ENCODE measurements around the gene DMRT1.

DMRT1 gene

DNA sequence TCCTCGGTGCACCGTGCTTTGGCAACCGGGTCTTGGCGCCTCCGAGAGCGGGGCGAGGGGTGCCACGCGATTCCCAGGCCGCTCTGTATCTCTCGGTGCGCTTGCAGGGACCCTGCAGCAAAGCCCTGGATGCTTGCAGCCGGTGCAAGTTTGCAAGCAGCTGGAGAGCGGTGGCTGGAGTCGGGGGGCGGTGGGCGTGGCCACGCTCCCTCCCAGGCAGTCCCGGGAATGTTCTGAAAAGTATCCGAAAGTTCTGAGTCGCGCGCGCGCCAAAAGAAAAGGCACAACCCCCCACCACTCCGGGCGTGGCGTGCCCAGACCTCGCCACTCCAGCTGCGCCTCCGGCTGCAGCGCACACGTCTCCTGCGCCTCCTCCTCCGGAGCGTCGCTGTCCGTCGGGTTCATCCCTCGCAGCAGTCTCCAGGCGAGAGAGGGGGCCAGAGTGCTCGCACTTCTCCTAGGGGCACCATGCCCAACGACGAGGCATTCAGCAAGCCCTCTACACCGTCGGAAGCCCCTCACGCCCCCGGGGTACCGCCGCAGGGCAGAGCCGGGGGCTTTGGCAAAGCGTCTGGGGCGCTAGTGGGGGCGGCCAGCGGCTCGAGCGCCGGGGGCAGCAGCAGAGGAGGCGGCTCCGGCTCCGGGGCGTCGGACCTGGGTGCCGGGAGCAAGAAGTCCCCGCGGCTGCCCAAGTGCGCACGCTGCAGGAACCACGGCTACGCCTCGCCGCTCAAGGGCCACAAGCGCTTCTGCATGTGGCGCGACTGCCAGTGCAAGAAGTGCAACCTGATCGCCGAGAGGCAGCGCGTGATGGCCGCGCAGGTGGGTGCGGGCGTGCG lies at the start of gene DMRT1:
Gene DMRT1, plus strand, starts transcription at position 327 of the 839 bp plus-strand sequence. Its CDS starts 142 bp downstream, at position 469.
- no peak for DNase-seq

DNA sequence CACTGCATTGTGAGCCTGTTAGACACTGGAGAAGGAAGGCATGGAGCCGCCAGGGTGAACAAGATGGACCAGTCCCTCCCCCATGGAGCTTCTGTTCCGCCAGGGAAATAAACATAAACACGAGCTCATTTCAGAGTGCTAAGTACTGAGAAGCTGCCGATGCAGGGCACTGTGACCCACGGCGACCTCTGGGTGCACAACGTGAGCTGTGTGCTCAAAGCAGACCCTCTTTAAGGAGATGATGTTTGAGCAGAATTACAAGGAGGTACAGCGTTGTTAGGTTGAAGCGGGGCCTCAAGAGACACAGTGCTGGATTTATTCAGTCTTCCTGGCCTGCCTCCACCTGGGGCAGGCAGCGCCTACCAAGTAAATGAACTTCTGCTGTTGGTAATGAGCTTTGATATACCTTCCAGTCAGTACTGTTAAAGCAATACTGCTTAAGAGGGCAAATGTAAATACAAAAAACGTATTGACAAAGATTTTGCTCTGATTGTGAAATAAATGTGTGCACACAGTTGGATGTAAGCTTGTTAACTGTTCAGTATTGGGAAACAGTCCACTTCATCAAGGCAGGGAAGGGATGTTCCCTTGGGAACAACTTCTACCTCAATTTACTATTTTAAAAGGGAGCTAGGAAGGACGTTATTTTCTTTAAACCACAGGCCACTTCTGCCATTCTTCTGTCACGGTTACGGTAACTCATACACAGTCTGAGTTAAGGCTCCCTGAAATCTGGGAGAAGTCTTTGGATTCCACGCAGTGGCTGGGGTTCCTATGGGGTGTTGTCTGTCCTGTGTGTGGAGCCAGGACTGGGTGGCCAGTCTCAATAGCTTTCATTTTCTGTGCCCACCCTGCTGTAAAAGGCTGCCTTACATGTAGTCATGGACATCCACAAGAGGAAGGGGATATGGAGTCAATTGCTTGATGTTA lies 48.9 kb upstream of the DMRT1 start:
- DNase-seq = no peak

DNA sequence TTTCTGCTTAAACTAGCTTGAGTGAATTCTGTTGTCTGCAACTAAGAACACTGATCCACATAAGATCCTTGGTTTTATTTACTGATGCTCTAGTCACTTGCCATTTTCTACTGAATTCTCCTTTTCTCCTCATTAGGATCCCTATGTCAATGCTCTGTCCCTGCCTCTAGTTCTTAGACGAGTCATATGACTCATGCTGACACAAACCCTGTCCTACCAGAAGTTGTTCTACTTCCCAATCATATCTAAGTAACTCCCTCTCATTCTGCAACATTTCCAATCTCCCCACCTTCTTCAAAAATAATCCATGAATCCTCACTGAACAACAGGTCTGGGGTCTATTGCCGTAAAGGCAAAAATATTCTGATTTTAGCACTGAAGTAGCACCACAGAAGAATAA lies 47.1 kb upstream of the DMRT1 start:
- no peak for DNase-seq

DNA sequence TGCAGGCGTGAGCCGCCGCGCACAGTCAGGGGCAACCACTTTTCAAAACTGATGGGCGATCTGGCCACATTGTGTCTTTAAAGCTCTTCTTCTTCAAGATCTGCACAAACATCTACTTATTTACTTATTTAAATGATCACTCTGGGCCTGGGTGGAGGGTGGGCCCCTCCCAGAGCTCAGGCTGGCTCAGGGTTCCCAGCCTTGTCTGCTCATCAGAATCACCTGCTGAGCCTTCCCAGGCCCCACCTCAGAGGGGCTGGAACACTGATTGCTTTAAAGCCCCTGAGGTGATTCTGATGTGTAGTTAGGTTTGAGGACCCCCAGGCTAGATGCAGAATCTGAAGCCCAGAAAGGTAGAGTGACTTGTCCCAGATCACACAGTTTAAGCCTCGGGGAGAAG lies 45.6 kb upstream of the DMRT1 start:
- DNase-seq = no peak

DNA sequence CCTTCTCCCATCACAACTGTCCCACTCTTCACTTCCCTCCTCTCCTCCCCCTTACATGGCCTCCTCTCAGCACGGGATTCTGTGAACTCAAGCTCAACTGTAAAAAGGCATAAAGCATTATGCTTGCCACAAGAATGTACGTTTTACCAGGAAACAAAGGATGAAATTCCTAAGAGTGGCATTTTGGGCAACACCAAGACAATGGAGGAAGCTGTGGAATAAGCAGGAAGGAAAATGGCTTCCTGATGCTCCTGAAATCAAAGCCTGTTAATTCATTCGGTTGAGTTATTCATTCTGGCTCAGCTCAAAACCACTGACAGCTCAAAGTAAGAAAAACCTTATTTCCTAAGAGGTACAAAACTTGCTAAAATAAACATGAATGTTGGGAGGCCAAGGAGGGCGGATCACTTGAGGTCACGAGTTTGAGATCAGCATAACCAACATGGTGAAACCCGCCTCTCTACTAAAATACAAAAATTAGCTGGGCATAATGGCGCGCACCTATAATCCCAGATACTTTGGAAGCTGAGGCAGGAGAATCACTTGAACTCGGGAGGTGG lies 40.8 kb upstream of the DMRT1 start:
- peak; percentile 61 for DNase-seq

DNA sequence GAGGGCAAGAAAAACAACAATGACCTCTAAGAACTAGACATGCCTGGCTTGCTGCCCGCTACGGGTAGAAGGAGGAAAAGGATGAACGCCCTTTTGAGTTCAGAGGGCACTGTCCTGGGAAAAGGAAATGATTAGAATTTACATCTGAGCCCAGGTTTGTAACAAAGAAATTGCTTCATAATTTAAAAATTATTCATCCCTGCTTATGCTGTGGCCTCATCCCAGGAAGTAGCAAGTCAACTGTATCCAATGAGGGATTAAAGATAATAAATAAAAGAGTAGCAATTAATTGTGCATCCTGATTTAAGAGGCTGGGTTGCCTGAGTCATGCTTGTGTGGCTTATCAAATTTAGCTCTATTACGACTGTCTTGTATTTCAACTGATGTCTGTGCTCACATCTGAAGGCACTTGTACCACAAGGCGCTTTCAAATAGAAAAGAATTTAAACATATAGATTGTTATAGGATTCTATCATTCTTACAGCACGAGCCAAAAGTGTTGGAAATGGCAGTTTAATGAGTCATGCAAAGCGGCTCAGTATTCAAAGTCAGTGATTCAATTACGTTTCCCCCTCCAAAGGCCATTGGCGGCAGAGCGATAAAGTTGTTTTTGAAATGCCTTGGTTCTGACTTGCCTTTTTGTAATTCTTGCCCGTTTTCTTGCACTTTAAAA lies 40.0 kb upstream of the DMRT1 start:
- no peak for DNase-seq

DNA sequence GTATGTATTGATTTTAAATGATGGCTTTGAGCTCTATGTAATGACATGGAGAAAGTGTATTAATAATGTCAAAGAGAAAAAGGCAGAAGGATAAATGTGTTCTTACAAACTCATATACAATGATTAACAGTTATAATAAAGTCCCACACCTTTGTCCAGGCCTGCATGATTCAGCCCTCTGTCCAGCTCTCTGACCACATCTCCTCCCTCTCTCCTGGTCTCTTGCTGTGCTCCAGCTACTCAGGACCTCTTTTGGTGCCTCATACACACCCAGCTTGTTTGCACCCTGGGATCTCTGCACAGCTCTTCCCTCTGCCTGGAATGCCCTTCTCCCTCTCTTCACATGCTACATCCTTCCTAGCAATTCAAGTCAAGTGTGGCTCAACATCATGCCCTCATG lies 37.5 kb upstream of the DMRT1 start:
- DNase-seq = no peak

DNA sequence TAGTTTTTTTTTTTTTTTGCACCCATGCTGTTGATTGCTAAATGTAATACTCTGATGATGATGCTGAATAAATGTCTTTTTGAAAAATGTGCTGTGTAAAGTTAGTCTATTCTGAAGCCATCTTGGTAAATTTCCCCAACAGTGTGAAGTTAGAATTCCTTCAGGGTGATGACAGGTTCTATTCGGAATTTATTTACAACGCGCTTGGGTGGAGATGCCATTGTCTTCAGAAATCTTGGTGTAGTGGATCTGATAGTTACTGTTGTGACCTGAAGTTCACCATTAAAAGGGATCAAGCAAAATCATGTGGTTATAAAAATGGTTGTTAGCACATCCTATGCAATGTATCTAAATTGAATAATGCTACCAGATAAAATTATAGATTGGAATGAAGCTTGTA lies 36.3 kb upstream of the DMRT1 start:
- no peak for DNase-seq

DNA sequence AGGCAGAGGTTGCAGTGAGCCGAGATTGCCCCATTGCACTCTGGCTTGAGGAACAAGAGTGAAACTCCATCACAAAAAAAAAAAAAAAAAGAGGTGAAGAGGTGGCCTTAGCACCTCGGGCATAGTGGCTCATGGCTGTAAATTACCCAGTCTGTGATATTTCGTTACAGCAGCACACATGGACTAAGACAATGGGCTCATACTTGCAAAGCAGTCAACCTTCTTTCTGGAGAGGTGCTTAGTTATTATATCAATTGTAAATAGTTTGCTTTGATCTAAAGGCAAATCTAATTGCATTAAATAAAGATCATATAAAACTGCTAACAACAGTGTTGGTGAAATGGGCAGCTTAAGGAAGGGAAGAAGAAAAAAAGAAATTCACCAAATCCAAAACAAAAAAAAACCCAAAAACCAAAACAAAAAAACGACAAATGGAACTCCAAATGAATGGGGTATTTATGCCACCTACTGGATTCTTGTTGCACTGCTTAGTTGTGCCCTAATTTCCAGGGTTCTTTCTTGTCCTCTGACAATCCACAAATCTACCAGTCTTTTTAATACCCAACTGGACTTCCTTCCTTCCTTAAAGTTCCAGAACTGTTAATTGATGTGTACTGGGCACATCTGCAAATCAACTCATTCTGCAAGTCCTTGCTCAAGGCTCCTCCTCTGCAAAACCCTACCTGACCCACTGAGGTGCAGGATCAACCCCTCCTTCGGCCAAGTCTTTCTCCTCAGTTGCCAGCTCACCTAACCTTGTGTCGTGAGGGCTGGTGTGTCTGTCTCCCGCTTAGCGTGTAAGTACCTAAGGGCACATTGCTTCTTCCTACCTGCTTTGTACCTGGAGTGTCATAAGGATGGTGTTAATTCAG lies 35.0 kb upstream of the DMRT1 start:
- DNase-seq = peak; percentile 39

DNA sequence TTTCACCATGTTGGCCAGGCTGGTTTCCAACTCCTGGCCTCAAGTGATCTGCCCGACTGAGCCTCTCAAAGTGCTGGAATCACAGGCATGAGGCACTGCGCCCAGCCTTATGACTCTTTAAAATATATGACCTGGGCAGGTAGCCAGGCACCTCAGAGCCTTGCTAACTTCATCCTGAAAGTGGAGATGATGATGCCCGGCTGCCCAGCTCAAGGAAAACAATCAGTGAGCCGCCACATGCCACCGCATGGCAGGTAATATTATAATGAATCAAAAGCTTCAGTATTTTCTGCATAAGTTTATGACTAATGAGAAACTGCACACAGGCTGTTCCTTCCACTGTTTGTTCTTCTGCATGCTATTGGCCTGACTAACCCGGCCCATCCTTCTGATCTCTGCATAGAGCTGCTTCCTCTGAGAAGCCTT lies 30.4 kb upstream of the DMRT1 start:
- DNase-seq = no peak

DNA sequence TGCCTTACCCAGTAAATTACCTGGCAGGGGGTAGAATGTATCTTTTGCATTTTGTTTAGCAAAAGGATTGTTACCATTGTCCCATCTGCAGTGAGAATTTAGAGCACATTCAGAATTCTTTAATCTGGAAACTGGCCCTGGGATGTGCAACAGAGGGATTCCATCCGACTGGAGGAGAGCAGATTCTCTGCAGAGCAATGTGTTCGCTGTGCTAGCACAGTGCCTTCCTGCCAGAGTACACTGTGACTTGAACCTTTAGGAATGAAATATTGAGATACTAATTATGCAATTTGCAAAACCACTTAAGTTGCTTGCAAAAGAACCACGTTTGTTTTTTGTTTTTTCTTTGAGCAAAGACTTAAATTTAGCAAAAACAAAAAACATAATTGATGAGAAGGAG lies 22.5 kb upstream of the DMRT1 start:
- DNase-seq = no peak

DNA sequence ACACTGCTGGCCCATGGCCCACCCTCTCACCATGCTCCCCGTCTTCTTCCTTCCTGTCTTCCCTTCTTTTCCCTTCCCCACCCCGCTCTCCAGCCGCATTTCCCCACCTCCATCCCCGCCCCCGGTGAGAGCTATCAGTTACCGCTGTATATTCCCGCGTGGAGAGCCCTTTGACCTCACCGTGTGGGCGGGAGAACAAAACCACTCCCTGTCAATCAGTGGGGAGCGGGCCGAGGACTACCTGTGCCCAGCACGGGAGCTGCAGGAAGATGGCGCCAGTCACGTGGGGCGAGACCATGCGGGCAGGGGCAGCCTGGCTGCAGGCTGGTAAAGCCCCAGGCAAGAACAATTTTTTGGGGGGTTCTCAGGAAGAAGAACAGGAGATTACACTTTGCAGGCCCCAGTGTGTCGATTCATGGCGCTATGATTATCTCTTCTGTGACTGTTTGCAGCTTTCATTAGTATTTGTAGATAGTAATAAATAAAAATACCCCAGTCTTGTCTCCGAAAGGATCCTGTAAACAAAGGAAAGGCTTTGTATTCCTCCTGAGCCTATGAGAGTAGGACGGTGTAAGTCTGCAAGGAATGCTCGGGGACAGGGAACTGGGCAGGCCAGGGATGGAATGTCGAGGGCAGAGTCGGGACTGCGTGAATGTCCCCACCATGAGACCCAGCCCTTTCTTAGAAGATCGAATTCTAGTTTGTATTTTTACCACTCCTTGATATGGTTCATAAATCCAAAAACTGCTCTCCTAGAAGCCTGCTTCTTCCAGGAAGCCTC lies 14.8 kb upstream of the DMRT1 start:
- DNase-seq = no peak

DNA sequence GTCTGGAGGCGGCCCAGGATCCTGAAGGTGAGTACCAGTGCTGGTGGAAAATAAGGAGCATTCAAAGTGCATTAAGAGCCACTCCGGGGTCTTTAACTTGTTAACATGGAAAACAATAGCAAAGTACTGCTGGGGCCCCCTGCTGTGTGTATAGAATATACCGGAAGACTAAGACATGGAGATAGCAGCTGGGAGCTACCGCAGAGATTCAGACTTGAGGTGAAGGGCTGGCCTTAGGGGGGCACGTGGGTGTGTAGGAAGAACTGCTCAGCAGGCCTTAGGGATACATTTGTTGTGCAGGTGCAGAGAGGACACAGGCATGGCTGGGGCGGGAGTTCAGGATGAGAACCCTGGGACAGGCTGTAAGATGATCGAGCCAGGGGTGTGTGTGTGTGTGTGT lies 1.2 kb upstream of the DMRT1 start:
- no peak for DNase-seq

DNA sequence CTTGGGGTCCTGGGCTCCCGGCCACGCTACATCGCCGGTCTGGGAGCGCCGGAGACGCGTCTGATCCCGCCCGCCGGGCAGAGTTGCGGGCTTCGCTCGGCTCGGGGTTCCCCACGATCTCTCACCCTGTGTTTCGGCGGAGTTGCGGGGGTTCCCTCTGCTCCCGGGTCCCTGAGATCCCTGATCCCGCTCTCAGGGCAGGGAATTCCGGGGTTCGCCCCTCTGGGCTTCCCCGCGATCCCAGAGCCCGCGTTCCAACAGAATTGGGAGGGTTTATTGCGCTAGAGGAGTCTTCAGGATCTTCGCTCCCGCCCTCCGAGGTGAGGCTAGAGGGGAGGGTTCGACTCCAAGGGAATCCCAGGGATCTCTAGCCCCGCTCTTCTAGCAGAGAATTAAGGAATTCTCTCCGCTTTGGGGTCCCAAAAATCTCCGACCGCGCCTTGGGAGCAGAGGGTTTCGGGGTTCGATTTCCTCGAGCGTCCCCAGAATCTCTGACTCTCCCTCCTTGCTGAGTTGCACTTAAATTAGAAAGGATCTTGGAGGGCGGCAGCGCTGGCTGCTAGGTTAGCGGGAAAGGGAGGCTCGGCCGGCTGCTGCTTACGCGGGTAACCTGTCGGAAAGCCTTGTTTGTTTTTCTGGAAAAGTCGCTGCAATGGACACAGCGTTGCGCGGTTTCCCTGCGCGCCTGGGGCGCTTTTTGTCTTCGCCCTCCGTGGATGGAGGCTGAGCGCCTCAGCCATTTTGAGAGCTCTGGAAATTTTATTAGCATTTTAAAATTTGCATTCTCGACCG lies 1.3 kb downstream of the DMRT1 start:
- DNase-seq = no peak

DNA sequence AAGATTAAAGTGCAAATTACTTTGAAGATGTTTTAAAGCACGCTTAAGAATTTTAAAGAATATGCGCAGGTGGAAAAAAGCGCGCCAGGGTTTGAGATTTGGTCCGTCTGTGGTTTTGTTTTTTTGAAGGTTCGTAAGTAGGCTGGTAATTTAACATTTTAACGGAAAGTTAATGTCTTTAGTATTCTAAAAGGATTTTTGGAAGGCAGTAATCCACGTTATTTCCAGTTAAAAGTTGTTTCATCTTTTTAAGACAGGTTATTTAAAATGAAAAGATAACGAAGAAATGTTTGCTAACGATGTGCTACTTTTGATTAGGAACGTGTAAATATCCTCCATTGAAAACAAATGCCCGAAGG lies 1.9 kb downstream of the DMRT1 start:
- no peak for DNase-seq

DNA sequence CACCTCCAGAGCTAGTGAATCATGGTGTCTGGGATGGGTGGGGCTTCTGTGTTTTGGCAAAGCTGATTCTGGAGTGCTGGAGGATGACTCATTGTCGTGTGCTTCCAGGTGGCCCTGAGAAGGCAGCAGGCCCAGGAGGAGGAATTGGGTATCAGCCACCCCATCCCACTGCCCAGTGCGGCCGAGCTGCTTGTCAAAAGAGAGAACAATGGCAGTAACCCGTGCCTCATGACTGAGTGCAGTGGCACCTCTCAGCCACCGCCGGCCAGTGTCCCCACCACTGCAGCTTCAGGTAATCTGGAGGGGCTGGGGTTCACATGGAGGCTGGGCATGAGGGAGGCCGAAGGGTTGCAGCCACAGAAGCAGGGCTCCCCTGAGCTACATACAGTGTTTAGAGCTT lies 5.4 kb downstream of the DMRT1 start:
- DNase-seq = peak; percentile 5

DNA sequence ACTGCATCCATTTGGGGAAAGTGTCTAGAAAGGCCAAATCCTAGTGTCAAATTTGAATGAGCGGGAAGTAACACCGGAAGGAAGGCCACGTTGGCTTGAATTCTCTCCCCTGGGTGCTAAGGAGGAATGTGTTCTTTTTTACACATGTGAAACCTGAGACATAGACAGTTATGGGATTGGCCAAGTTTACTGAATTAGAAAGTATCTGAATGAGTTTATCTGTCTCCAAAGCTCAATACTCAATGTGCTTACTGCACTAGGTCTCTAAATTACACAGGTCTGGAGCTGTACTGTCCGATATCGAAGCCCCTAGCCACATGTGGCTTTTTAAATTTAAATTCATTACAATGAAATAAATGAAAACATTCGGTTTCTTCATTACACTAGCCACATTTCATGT lies 6.0 kb downstream of the DMRT1 start:
- peak; percentile 51 for DNase-seq

DNA sequence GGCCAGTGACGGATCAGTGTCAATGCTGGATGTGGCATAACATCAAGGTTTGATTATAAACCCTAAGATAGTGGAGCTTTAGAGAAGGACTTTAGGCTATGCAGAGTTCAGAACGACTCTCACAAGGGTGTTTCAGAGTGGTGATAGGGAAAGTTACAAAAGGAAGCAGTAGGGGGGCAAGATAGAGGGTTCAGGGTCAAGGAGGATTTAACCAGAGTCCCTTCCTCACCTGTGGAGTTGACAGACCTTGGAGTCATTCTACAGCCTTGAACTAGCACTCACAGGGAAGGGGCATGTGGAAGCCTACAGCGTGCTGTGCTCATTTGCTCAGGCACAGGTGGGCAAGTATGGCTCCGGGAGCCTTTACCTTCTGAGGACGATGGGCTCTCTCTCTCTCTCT lies 7.9 kb downstream of the DMRT1 start:
- DNase-seq = no peak

DNA sequence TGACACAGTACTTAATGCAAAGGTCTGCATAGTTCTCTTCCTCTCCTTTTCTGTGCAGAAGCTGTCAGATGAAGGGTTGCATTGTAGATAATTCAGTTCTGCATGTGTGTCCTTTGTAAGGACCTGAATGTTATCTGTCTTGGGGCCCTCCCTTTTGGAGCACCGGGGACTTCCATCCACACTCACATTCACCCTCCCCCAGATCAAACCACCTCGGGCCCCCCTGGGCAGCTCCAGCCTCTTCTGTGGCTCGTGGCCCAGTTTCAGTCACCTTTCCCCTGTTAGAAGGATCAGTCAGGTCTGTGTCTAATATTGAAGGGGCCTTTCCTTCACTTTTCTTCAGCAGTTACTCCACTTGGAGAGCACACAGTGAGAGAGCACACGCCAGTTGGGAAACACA lies 11.0 kb downstream of the DMRT1 start:
- no peak for DNase-seq

DNA sequence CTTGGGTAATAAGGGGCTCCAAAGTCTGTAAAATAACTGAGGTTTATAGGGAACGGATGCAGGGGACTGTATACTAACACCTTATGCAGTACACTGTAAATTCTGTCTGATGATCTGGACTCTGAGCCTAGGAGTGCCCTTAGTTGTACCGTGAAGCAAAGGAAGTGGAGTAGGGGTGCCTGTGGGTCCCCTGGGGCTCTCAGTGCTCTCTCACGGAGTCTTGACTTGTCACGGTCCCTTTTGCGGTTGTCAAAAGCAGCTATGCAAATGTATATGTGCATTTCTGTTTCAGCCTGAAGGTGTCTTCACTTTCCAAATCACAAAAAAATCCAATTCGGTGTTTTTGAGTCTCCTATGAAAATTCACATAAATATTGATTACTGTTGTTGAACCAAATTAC lies 17.8 kb downstream of the DMRT1 start:
- DNase-seq = no peak

Data from activated CD4-positive, alpha-beta T cell treated with anti-CD3 and anti-CD28 coated beads, Interleukin-10, Interleukin-2, amounts not matched to agents 100 ng/mL and 50 ng/mL, durations not matched to agents 16 hours and 8 hours (primary cell).